K562 (cell line): ENCODE data around the gene WIPF1. TPM values are rescaled to one million over a fixed set of nuclear protein-coding genes. Genes with fewer than 3 reads are reported as not detected.
A peak's percentile ranks its signal among the peaks of the same experiment; 100 is the strongest.

Experiments
- ATF2 ChIP-seq: sonication (generic); formaldehyde crosslinking; IDR thresholded peaks from 2 replicates; pipeline ENCODE4 v1.8.1; 2022; ENCODE audit warnings: missing genetic modification reagents
- BDP1 ChIP-seq: IDR thresholded peaks from 3 replicates; pipeline ENCODE4 v1.6.1; 2011; ENCODE audit not compliant: insufficient read length, insufficient read depth
- E2F5 ChIP-seq: sonication (generic); formaldehyde crosslinking; IDR thresholded peaks from 2 replicates; pipeline ENCODE4 v1.8.0; 2022; ENCODE audit warnings: mild to moderate bottlenecking, missing genetic modification reagents
- FOSL1 ChIP-seq: fragments of 200-800 bp; sonication (Bioruptor generic); conservative IDR thresholded peaks from 2 replicates; pipeline ENCODE4 v1.6.1; 2016; ENCODE audit warnings: missing genetic modification characterization, missing compliant biosample characterization
- MLX ChIP-seq, 2 experiments: fragments of 450-650 bp in 1 of 2; sonication (generic) in 1 of 2; formaldehyde crosslinking; conservative IDR thresholded peaks; 2 replicates each; pipeline versions ENCODE4 v1.4.0 to v1.8.1; 2020 to 2022; ENCODE audit warnings: mild to moderate bottlenecking in 1 of 2, missing genetic modification reagents in 1 of 2
- NR4A1 ChIP-seq, 2 experiments: fragments of 250-450 bp in 1 of 2; fragments of 450-650 bp in 1 of 2; sonication (Bioruptor Pico) in 1 of 2; IDR thresholded peaks; 2 replicates each; pipeline versions ENCODE4 v1.4.0 to v1.6.1; 2016 to 2020; ENCODE audit warnings: mild to moderate bottlenecking in 2 of 2, missing compliant biosample characterization in 1 of 2, missing genetic modification characterization in 1 of 2, moderate library complexity in 1 of 2
- PATZ1 ChIP-seq: fragments of 250-450 bp; sonication (Bioruptor Pico); IDR thresholded peaks from 2 replicates; pipeline ENCODE4 v1.5.0; 2020; ENCODE audit warnings: mild to moderate bottlenecking, borderline replicate concordance
- PTBP1 ChIP-seq: fragments of 200-400 bp; formaldehyde crosslinking; IDR thresholded peaks from 2 replicates; pipeline ENCODE4 v1.6.1; 2017; ENCODE audit warnings: low read depth, low read length
- TFAM ChIP-seq: fragments of 250-450 bp; sonication (Bioruptor Pico); conservative IDR thresholded peaks from 2 replicates; pipeline ENCODE4 v1.5.0; 2021; ENCODE audit warnings: mild to moderate bottlenecking, moderate library complexity
- TFE3 ChIP-seq: fragments of 450-650 bp; formaldehyde crosslinking; IDR thresholded peaks from 2 replicates; pipeline ENCODE4 v1.4.0; 2020; ENCODE audit warnings: mild to moderate bottlenecking, mixed read lengths
- TRIM24 ChIP-seq, 2 experiments: fragments of 450-650 bp; IDR thresholded peaks; 2 replicates each; pipeline ENCODE4 v1.6.1; 2016
- ZBTB26 ChIP-seq: fragments of 450-650 bp; formaldehyde crosslinking; IDR thresholded peaks from 2 replicates; pipeline ENCODE4 v1.4.0; 2022; ENCODE audit warnings: missing genetic modification characterization
- ZC3H11A ChIP-seq: IDR thresholded peaks from 2 replicates; pipeline ENCODE4 v1.6.1; 2012; ENCODE audit warnings: low read depth, low read length, improper control_type of control experiment
- ZKSCAN1 ChIP-seq: fragments of 150-350 bp; IDR thresholded peaks from 2 replicates; pipeline ENCODE4 v1.6.1; 2016; ENCODE audit warnings: low read depth, low read length
- ZNF124 ChIP-seq: sonication (generic); formaldehyde crosslinking; IDR thresholded peaks from 2 replicates; pipeline ENCODE4 v1.8.1; 2022; ENCODE audit warnings: missing genetic modification reagents
- ZNF354B ChIP-seq: fragments of 250-450 bp; sonication (Bioruptor Pico); IDR thresholded peaks from 2 replicates; pipeline ENCODE4 v1.4.0; 2020
- ZNF431 ChIP-seq: sonication (generic); formaldehyde crosslinking; IDR thresholded peaks from 2 replicates; pipeline ENCODE4 v1.8.0; 2022; ENCODE audit warnings: mild to moderate bottlenecking, missing genetic modification reagents
- ZNF584 ChIP-seq: fragments of 200-800 bp; sonication (Bioruptor generic); IDR thresholded peaks from 2 replicates; pipeline ENCODE4 v1.6.1; 2016; ENCODE audit warnings: low read depth, mild to moderate bottlenecking, missing genetic modification characterization, missing compliant biosample characterization
- polyA plus RNA-seq, 8 experiments: library from polyadenylated mRNA; depleted of rRNA in 4 of 8; stranded (reverse) in 5 of 8; unstranded in 3 of 8; fragments of >200 nt; fragmentation: Nextera tagmentation in 2 of 8; fragmentation: Illumina TruSeq in 1 of 8; extraction: Ambion mirVana in 2 of 8; extraction: Trizol in 1 of 8; gene quantifications; 2 replicates each; pipeline versions ENCODE4 v1.2.1 to v1.2.3, GENCODE V29; 2011 to 2014; ENCODE audit warnings: inconsistent platforms in 1 of 8, missing spikeins in 1 of 8
- total RNA-seq, 7 experiments: library from RNA; depleted of rRNA in 6 of 7; stranded (reverse); fragments of >200 nt in 6 of 7; fragmentation: Illumina TruSeq in 2 of 7; extraction: Trizol in 2 of 7; gene quantifications; 2 replicates each; pipeline versions ENCODE4 v1.2.1 to v1.2.3, GENCODE V29; 2011 to 2021; ENCODE audit warnings: low replicate concordance in 1 of 7

WIPF1 gene
- total and polyA plus RNA-seq, 9 of the 15 experiments (the other 6 are each of a cell fraction or from before 2014, with no cell fraction given) = 0.54 to 4.9 (median 2.4) TPM

DNA sequence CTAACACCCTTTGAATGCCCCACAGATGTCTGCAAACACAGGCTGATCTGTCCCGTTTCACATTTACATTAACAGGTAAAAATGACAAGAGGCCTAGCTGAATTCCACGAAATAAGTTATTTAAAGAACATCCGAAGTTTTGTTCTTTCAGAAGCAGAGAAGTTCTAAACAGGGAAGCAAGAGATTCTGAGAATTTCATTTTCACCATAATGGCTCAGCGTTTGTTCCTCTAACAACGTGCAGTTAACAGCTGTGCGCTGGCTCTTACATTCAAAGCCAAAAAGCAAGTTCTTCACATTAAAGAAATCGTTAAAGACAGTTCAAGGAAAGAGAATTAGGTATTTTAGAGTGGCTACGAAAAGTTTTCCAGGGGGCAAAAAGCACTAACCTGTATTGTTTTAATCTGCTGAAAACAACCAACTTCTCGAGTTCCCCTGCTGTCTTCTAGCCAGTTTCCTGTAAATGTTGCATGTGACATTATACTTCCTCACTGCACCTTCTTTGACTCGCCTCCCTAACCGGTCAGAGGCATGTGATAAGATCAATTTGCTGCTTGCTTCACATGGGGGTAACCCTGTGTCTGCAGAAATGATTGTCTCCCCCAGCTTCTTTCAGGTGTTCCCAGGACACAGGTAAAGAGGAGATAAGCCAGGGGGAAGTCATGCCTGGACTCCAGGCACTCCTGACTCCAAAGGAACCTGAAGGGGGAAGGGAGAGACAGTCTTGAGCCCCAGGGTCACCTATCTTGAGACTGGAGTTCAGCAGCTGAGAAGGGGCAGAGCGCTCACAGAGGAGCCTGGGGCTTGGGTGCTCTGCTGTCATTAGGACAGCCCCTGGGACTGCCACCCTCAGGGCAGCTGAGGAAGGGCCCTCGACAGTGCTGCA lies 36.8 kb upstream of the WIPF1 start (continued):
- TF ChIP-seq ATF2 (CRISPR knock-in tag) = no peak
- no peak for TF ChIP-seq PTBP1
- 0 out of 4 replicates have a peak, but pooled peaks of 1 of the 2 experiments have one; percentile 12 for TF ChIP-seq TRIM24 (IDR thresholded peaks at IDR 0.05)
- 0 out of 2 replicates have a peak, but pooled peaks have one; percentile 24 for TF ChIP-seq ZBTB26
- TF ChIP-seq TFE3 = peak; percentile 12; the same call in 1 of the 2 replicates
- TF ChIP-seq TFAM = no peak
- TF ChIP-seq E2F5 = 0 out of 2 replicates have a peak, but pooled peaks have one; percentile 16
- no peak for TF ChIP-seq BDP1
- TF ChIP-seq ZC3H11A = no peak
- TF ChIP-seq ZNF124 = no peak
- TF ChIP-seq ZNF431 (CRISPR knock-in tag) = no peak
- 0 out of 2 replicates have a peak, but pooled peaks have one; percentile 43 for TF ChIP-seq ZNF584 (CRISPR knock-in tag)
- peak; percentile 15; the same call in 1 of the 2 replicates for TF ChIP-seq ZKSCAN1
- no peak for TF ChIP-seq FOSL1 (tag)
- 0 out of 2 replicates have a peak, but pooled peaks have one; percentile 57 for TF ChIP-seq PATZ1 (CRISPR knock-in tag)
- TF ChIP-seq ZNF354B (CRISPR knock-in tag) = no peak
- TF ChIP-seq MLX (CRISPR knock-in tag; conservative IDR thresholded peaks at IDR 0.05) = no peak
- TF ChIP-seq NR4A1 (CRISPR knock-in tag; IDR thresholded peaks at IDR 0.05) = no peak
- 0 out of 2 replicates have a peak, but pooled peaks have one; percentile 27 for TF ChIP-seq NR4A1 (tag; IDR thresholded peaks at IDR 0.05)
